GM12865 (cell line): ENCODE data around the gene MMP24.

ENCODE experiments used
- DNase-seq: peaks from one replicate; pipeline ENCODE4 v3.0.0; 2010; ENCODE audit warnings: low read depth
- H3K4me3 ChIP-seq: 2 replicates; pipeline ENCODE4 v1.5.1; 2011; ENCODE audit warnings: mild to moderate bottlenecking, low read depth, low read length, control low read depth
- CTCF ChIP-seq: IDR thresholded peaks from 2 replicates; pipeline ENCODE4 v1.5.1; 2011; ENCODE audit warnings: low read length, control low read depth, low read depth, inconsistent platforms; ENCODE audit not compliant: insufficient read depth; ENCODE audit errors: missing control alignments

The MMP24 gene

GRCh38 chr20:35286899-35287508 is 60.5 kb downstream of the MMP24 start:
- no peak for DNase-seq
- no peak overlapping the region for H3K4me3 ChIP-seq
- no peak for TF ChIP-seq CTCF

DNA sequence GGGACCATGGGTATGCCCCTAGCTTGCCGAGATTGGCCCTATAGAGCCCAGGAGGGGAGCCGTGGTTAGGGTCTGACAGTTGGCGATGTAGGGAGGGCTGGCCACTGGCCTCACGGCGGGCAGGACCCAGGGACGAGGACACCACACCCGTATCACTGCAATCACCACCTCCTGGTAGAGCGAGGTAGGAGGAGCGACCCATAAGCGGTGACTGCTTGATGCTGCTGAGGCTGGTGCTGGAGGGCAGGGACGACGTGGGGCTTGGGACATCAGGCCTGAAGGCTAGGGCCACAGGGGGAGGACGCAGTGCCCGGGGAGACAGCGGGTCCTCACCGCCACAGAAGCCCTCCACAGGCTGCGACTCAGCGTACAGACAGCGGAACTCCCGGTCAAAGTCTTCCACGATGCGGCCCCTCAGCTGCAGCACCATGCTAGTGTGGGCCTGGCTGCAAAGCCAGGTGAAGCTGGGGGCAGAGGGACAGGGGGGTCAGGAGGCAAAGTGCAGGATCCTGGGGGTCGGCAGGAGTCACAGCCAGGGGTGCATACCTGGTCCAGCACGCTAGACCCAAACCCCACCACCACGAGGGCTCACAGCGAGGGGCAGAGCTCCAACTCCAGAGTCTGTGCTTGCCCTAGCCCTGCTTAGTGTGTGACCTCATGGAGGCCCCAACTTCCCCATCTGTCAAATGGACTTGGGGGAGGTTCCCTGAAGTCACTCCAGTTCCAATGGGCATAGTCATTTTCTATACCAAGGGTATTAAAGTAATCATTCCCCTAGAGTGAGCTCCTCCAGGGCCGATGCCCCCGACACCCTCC is 61.2 kb downstream of the MMP24 start:
- DNase-seq = no peak
- TF ChIP-seq CTCF = no peak
- H3K4me3 ChIP-seq = no peak overlapping the region

- no peak overlapping the region for H3K4me3 ChIP-seq
- DNase-seq = no peak
- TF ChIP-seq CTCF = no peak
Measured at GRCh38 chr20:35288325-35289060, 62.0 kb downstream of the MMP24 start.

DNA sequence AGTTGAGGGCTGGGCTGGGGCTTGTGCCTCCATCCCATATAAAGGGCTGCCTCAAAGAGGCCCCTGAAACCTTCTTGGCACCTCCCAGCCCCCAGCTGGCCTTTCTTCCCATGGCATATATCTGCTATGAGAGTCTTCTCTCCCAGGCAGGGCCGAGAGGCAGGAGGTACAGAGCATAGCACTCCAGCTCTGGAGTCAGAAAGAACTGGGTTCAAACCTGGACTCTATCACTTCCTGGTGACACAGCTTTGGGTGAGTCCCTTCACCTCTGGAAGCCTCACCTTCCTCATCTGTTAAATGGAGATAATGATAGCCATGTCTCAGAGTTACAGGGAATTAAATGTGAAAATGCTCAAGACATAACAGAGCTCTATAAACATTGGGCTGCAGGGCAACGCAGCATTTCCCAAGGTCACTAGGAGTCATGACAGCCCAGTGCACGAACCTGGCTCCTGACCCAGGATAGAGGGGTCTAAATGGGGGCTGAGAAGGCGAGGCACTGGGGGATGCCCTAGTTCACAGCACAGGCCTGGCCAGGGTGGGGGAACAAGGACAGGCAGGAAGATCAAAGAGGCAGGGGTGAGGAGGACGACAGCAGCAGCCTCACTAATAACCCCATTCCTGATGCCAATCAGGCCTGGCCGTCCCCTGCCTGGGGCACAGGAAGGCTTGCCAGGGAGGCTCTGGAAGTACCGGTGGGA is 63.8 kb downstream of the MMP24 start:
- no peak overlapping the region for H3K4me3 ChIP-seq
- DNase-seq = no peak
- TF ChIP-seq CTCF = no peak

GRCh38 chr20:35290887-35291417 is 64.5 kb downstream of the MMP24 start:
- no peak overlapping the region for H3K4me3 ChIP-seq
- DNase-seq = no peak
- no peak for TF ChIP-seq CTCF

GRCh38 chr20:35291654-35292503 is 65.4 kb downstream of the MMP24 start, which contains the start of gene FAM83C:
Gene FAM83C (minus strand): TSS chr20:35292425. CDS start chr20:35292304, 121 bp downstream.
- no peak within 1 kb of the TSS for H3K4me3 ChIP-seq
- DNase-seq = no peak
- no peak for TF ChIP-seq CTCF
